Adrenal gland (tissue), 12 donors: Measurements from ENCODE around the gene SORT1. TPM values are rescaled to one million over a fixed set of nuclear protein-coding genes. Genes with fewer than 3 reads are reported as not detected.

Source experiments
- DNase-seq, 7 donors: peaks; one replicate each; pipeline ENCODE4 v3.0.0-alpha.2; 2019 to 2020
- H3K27ac ChIP-seq, 5 donors: fragments of 200-600 bp; sonication (generic) in 4 of 5; 1 replicate in 3 of 5; 2 replicates in 2 of 5; pipeline versions ENCODE4 v1.5.1 to v1.8.0; 2016 to 2020; ENCODE audit warnings: mild to moderate bottlenecking in 1 of 5
- H3K27me3 ChIP-seq: fragments of 200-600 bp; 2 replicates; pipeline ENCODE4 v1.8.0; 2021
- H3K36me3 ChIP-seq, 2 donors: fragments of 200-600 bp; replicated peaks in 1 of 2; 1 replicate in 1 of 2; 2 replicates in 1 of 2; pipeline versions ENCODE4 v1.5.1 to v1.8.0; 2018 to 2022
- H3K4me1 ChIP-seq, 2 donors: fragments of 200-600 bp; replicated peaks in 1 of 2; 1 replicate in 1 of 2; 2 replicates in 1 of 2; pipeline versions ENCODE4 v1.5.1 to v1.8.0; 2018 to 2021
- H3K4me3 ChIP-seq, 4 donors: fragments of 200-600 bp; sonication (generic) in 3 of 4; one replicate each; pipeline ENCODE4 v1.5.1; 2016 to 2018
- H3K9me3 ChIP-seq, 3 donors: fragments of 200-600 bp; sonication (generic) in 1 of 3; replicated peaks in 1 of 3; 1 replicate in 2 of 3; 2 replicates in 1 of 3; pipeline versions ENCODE4 v1.5.1 to v1.8.0; 2016 to 2021
- CTCF ChIP-seq, 6 experiments: fragments of 450-650 bp in 4 of 6; fragments of 200-600 bp in 2 of 6; sonication (generic) in 1 of 6; IDR thresholded peaks; 1 replicate in 5 of 6; 2 replicates in 1 of 6; pipeline versions ENCODE4 v1.5.1 to v1.8.0; 2016 to 2021; ENCODE audit warnings: antibody characterized with exemption in 6 of 6, mild to moderate bottlenecking in 2 of 6, moderate library complexity in 1 of 6
- POLR2A ChIP-seq, 2 donors: fragments of 450-650 bp; IDR thresholded peaks; one replicate each; pipeline ENCODE4 v1.6.1; 2017; ENCODE audit warnings: antibody characterized with exemption in 2 of 2, mild to moderate bottlenecking in 2 of 2, moderate library complexity in 1 of 2
- WGBS, 4 donors: extraction: QIAGEN DNeasy Blood & Tissue Kit in 2 of 4; methylation state at CpG; one replicate each; pipeline versions ENCODE4 v1.1.5 to v1.1.7; 2013 to 2017; 5-methylcytosine and 5-hydroxymethylcytosine counted together
- intact Hi-C, 2 donors: fragments of 100-400 bp; cut with DNase I; formaldehyde crosslinking; loops; one replicate each; pipeline versions ENCODE4 v1.14.1 to v1.15.0; 2022 to 2023
- polyA plus RNA-seq, 3 donors: library from polyadenylated mRNA; stranded (reverse); fragments of 200-250 nt in 2 of 3; fragments of 350-450 nt in 1 of 3; fragmentation: Illumina TruSeq in 1 of 3; extraction: RNeasy Lipid Tissue Mini Kit (QIAGEN cat#74804) in 1 of 3; gene quantifications; one replicate each; pipeline ENCODE4 v1.2.3, GENCODE V29; 2013 to 2014
- total RNA-seq, 9 donors: library from RNA; depleted of rRNA in 4 of 9; stranded (reverse); fragments of >200 nt in 4 of 9; fragments of 120-200 nt in 1 of 9; fragmentation: NEBNext Ultra II Directional in 1 of 9; extraction: Animal tissue kit (Norgen Biotek cat#: 25700) in 1 of 9; gene quantifications; one replicate each; pipeline versions ENCODE4 v1.1.0 to v1.2.4, GENCODE V29; 2013 to 2023
- donor health status: healthy with polysubstance abuse.
- donor health status: Bipolar disorder and iron deficiency.
- donor health status: DM: yes; HTN: yes; CAD: no.
- donor health status: DM: no; HTN: no; CAD: no.
- donor health status: DM: no; HTN: no; CAD: no.
- donor health status: DM: yes; HTN: yes; CAD: no.

SORT1 gene
- total and polyA plus RNA-seq, 12 donors, result 13.4 to 56.8 (median 37.5) TPM

- Histone ChIP-seq H3K27ac (peak overlapping the region in 1 of 5 donors; percentile 3), H3K27me3 (no peaks in the 10 kb centered on the region), H3K4me3 (peak overlapping the region in 1 of 4 donors; percentile 69), H3K4me1 (peaks cover 0 to 21% of the 10 kb centered on the region in 2 donors), H3K36me3 (no peaks in the 10 kb centered on the region), H3K9me3 (no peaks in the 10 kb centered on the region)
- intact Hi-C loops, result no loop called here
- DNase-seq, result peak in 3 of 7 donors; percentile 21 to 24 (median 23)
- WGBS, 4 donors, result 67 to 72% (median 70%) methylated on average over 28 of the region's 28 CpGs
- TF ChIP-seq CTCF (IDR thresholded peaks at IDR 0.05) (no peak), POLR2A (IDR thresholded peaks at IDR 0.05) (no peak)
Measured at GRCh38 chr1:109281680-109282496, 115.8 kb downstream of the SORT1 start.

DNA sequence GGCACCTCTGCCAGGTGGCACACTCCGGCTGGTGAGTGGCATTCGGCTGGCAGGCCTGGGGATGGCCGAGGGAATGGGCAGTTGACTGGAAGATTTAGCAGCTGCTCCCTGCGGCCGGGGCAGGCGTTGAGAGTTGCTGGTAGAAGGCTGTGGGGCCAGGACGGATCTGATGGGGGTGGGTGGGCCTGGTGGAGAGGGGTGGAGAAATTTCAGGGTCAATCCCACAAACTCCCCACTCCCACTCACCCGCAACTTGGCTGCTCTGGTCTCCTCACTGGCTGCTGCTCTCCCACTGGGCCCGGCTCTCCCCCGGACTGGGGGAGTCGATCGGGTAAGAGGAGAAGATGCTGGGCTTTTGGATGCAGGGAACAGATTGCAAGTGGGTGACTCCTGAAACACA, 116.9 kb downstream of the SORT1 start:
- H3K9me3 ChIP-seq, result no peaks in the 10 kb centered on the region
- peak in 2 of 7 donors; percentile 16 for DNase-seq
- 93 to 97% (median 95%) methylated on average over 6 to 12 of the region's 12 CpGs for WGBS, 4 donors
- no peaks in the 10 kb centered on the region for H3K36me3 ChIP-seq
- no peak for TF ChIP-seq POLR2A (IDR thresholded peaks at IDR 0.05)
- no peak for TF ChIP-seq CTCF (IDR thresholded peaks at IDR 0.05)
- H3K4me1 ChIP-seq, result peaks cover 0 to 21% of the 10 kb centered on the region in 2 donors
- no peak overlapping the region for H3K27ac ChIP-seq
- no peaks in the 10 kb centered on the region for H3K27me3 ChIP-seq
- intact Hi-C loops, result no loop called here
- H3K4me3 ChIP-seq, result no peak overlapping the region

GRCh38 chr1:109279615-109280278, 118.0 kb downstream of the SORT1 start:
- intact Hi-C loops, result loop anchor here (10.0 kb wide), 1 partner anchor 255 kb away; the partner anchor contains the start of gene GPR61 (in 2 of the 2)
- H3K4me3 ChIP-seq, result no peak overlapping the region
- no peaks in the 10 kb centered on the region for H3K36me3 ChIP-seq
- no peak for DNase-seq
- H3K4me1 ChIP-seq, result peaks cover 0 to 21% of the 10 kb centered on the region in 2 donors
- no peak overlapping the region for H3K27ac ChIP-seq
- 87 to 98% (median 90%) methylated on average over 5 of the region's 5 CpGs for WGBS, 4 donors
- no peaks in the 10 kb centered on the region for H3K27me3 ChIP-seq
- no peaks in the 10 kb centered on the region for H3K9me3 ChIP-seq
- TF ChIP-seq POLR2A (IDR thresholded peaks at IDR 0.05), result no peak
- no peak for TF ChIP-seq CTCF (IDR thresholded peaks at IDR 0.05)

DNA sequence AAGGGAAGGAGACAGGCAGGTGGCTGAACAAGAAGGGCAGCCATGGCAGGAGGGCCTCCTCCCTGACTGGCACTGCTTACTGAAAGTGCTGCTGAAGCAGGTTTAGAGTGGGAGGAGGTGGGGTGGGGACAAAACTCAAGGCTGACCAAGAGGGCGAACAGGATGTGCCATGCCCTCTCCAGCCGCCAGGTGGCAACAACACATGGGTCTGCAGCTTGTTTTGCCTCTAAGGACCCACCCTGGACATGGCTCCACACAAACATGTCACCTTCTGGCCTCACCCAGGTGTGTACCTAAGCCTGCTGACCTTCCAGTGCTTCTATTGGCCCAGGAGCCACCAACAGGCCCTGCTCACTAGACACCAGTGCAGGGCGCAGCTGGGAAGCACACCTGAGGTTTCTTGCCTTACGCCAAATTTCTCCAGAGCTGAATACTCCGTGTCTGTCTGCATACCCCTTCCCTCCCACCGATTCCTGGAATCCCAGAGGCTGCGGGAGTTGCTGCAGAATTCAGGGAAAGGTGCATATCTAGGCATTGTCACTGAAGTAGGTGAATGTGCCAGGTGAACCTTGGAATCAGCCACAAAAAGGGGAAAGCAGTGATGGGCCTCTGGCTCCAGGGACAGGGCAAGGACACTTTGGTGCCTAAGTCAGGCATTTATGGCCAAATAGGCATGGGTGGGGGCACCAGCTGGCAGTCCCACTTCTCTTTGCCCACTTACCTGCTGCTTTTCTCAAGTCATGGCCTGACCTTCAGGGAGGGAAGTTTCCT, 120.1 kb downstream of the SORT1 start:
- peak; percentile 87 to 96 (median 92) for TF ChIP-seq CTCF (IDR thresholded peaks at IDR 0.05)
- TF ChIP-seq POLR2A (IDR thresholded peaks at IDR 0.05), result no peak
- WGBS, 4 donors, result 64 to 69% (median 66%) methylated on average over 7 of the region's 7 CpGs

More for the DNA sequence above, 120.1 kb downstream of the SORT1 start:
- H3K9me3 ChIP-seq, result no peaks in the 10 kb centered on the region
- H3K27ac ChIP-seq, result no peak overlapping the region
- H3K4me1 ChIP-seq, result peaks cover 0 to 14% of the 10 kb centered on the region in 2 donors
- H3K27me3 ChIP-seq, result no peaks in the 10 kb centered on the region
- intact Hi-C loops, result loop anchor here (2.0 to 10.0 kb wide), 2 partner anchors 121 to 257 kb away; partner anchors contain the start of gene GPR61 (in 2 of the 2)
- H3K4me3 ChIP-seq, result no peak overlapping the region
- DNase-seq, result peak; percentile 78 to 94 (median 84)
- H3K36me3 ChIP-seq, result no peaks in the 10 kb centered on the region
